ENCODE measurements around the gene HOOK2.

DNA sequence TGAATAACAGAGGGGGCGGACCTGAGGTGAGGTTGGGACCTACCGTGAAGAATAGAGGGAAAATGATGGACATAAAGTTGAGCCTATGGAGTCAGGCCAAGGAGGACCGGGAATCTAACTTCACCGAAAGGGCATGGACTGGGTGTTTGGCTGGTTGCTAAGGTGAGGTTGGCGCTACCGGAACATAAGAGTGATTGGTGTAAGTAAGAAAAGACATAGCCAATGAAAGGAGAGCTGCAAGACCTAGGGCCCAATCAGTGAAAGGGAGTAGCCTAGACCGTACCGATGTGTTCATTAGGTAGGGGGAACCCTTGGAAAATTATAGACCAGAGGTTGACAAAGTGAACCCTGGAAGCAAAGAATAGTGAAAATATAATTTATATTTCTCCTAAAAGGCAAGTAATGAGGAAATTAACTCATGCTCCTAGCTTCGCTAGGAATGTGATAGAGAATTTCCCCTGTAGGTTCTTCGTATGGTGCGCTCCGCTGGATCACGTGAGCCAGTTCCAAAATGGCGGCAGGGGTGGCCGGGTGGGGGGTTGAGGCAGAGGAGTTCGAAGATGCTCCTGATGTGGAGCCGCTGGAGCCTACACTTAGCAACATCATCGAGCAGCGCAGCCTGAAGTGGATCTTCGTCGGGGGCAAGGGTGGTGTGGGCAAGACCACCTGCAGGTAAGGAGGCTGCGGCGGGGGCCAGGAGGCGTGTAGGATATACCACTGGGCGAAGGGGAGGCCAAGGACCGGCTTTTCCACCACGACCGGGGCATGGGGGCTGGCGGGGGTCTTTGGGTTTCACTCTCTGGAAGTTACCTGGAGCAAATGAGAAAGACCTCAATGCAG is 38.1 kb downstream of the HOOK2 start, which contains the start of gene GET3:
- TF ChIP-seq, protein P1, sequence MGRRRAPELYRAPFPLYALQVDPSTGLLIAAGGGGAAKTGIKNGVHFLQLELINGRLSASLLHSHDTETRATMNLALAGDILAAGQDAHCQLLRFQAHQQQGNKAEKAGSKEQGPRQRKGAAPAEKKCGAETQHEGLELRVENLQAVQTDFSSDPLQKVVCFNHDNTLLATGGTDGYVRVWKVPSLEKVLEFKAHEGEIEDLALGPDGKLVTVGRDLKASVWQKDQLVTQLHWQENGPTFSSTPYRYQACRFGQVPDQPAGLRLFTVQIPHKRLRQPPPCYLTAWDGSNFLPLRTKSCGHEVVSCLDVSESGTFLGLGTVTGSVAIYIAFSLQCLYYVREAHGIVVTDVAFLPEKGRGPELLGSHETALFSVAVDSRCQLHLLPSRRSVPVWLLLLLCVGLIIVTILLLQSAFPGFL (CRISPR knock-in tag; IDR thresholded peaks at IDR 0.05; ENCODE audit: borderline replicate concordance), result no peak
- TF ChIP-seq, protein P2, sequence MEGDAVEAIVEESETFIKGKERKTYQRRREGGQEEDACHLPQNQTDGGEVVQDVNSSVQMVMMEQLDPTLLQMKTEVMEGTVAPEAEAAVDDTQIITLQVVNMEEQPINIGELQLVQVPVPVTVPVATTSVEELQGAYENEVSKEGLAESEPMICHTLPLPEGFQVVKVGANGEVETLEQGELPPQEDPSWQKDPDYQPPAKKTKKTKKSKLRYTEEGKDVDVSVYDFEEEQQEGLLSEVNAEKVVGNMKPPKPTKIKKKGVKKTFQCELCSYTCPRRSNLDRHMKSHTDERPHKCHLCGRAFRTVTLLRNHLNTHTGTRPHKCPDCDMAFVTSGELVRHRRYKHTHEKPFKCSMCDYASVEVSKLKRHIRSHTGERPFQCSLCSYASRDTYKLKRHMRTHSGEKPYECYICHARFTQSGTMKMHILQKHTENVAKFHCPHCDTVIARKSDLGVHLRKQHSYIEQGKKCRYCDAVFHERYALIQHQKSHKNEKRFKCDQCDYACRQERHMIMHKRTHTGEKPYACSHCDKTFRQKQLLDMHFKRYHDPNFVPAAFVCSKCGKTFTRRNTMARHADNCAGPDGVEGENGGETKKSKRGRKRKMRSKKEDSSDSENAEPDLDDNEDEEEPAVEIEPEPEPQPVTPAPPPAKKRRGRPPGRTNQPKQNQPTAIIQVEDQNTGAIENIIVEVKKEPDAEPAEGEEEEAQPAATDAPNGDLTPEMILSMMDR (IDR thresholded peaks at IDR 0.05), result no peak
